ENCODE measurements around the gene FMO2. TPM values are rescaled to one million over a fixed set of nuclear protein-coding genes. Genes with fewer than 3 reads are reported as not detected.

The FMO2 gene
- total and polyA plus RNA-seq, 10 of the 15 experiments (the other 5 are each of a cell fraction or from before 2014, with no cell fraction given), result not detected

DNA sequence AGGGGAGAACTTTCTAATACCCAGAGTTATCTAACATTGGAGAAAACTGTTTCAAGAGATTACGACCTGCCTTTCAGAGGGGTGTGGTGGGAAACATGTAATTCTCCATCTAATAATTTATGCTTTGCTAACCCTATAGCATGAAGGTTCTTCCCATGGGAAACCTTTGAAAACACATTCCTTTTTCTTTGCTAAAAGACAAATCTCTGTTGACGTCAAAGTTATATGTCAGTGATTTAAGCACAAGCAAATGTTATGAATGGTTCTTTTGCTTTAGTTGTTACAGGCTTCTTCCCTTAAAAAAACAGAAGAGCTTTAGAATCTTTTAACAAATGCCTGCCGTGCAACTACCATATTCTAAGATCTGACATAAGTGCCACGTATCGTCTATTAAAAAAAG is 19.2 kb downstream of the FMO2 start (continued):
- TF ChIP-seq BCL11A (IDR thresholded peaks at IDR 0.05; ENCODE audit: low read depth, low read length) (no peak), TARDBP (IDR thresholded peaks at IDR 0.05; ENCODE audit: borderline replicate concordance) (no peak), HDAC2 (IDR thresholded peaks at IDR 0.05) (no peak), SREBF2 (IDR thresholded peaks at IDR 0.05; ENCODE audit: low read length) (no peak)
- TF ChIP-seq, protein P1, sequence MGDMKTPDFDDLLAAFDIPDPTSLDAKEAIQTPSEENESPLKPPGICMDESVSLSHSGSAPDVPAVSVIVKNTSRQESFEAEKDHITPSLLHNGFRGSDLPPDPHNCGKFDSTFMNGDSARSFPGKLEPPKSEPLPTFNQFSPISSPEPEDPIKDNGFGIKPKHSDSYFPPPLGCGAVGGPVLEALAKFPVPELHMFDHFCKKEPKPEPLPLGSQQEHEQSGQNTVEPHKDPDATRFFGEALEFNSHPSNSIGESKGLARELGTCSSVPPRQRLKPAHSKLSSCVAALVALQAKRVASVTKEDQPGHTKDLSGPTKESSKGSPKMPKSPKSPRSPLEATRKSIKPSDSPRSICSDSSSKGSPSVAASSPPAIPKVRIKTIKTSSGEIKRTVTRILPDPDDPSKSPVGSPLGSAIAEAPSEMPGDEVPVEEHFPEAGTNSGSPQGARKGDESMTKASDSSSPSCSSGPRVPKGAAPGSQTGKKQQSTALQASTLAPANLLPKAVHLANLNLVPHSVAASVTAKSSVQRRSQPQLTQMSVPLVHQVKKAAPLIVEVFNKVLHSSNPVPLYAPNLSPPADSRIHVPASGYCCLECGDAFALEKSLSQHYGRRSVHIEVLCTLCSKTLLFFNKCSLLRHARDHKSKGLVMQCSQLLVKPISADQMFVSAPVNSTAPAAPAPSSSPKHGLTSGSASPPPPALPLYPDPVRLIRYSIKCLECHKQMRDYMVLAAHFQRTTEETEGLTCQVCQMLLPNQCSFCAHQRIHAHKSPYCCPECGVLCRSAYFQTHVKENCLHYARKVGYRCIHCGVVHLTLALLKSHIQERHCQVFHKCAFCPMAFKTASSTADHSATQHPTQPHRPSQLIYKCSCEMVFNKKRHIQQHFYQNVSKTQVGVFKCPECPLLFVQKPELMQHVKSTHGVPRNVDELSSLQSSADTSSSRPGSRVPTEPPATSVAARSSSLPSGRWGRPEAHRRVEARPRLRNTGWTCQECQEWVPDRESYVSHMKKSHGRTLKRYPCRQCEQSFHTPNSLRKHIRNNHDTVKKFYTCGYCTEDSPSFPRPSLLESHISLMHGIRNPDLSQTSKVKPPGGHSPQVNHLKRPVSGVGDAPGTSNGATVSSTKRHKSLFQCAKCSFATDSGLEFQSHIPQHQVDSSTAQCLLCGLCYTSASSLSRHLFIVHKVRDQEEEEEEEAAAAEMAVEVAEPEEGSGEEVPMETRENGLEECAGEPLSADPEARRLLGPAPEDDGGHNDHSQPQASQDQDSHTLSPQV (IDR thresholded peaks at IDR 0.05), result no peak

DNA sequence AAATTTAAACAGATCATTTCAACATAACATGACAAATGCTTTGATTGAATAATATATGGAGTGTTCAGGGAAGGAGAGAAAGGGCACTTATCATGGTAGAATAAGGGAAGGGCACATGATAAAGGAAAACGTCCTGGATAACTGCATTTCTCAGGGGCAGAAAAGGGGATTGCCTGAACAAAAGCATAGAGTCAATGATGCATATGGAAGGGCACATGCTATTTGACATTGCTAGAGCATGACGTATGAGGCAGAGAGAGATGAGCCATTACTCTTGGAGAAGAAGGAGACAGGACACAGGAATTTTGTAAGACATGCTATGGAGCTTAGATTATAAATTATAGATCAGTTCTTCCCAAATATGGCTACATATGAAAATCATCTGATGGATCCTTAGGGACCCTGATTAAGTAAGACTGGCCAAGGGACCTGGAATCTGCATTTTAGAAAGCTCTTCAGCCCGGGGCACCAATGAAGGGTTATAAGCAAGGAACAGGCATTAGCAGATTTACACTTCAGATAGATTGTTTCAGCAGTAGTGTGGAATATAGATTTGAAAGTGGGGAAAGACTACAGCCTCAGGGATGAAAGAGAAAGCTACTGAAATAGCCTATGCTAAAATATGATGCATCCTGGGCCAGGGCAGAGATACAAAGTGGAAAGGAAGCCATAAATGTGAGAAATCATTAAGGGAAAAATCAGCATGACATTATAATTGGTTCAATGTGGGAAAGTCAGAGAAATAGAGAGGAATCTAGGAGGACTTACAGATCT is 21.3 kb downstream of the FMO2 start:
- H4K20me1 ChIP-seq (ENCODE audit: control insufficient read depth, insufficient read depth), result no peaks in the 10 kb centered on the region
- H3K27ac ChIP-seq (ENCODE audit: control insufficient read depth, insufficient read depth), result no peak overlapping the region
- in situ Hi-C loops (cut with MboI) (no loop called here), intact Hi-C loops (cut with micrococcal nuclease; ENCODE audit: unreplicated experiment) (no loop called here)
- no peak for ATAC-seq
- CTCF ChIA-PET, result interaction anchor here (0.7 kb wide), 1 partner anchor 20 kb away, joined by 3 read pairs; no protein-coding TSS in a partner anchor
- POLR2A ChIA-PET, result no interaction called here
- RAD21 ChIA-PET (ENCODE audit: unreplicated experiment), result no interaction called here
- 0% methylated on average over 3 of the region's 3 CpGs for WGBS (ENCODE audit: insufficient coverage, insufficient replicate concordance, low lambda C conversion rate, missing lambda C conversion rate)
- H3K27me3 ChIP-seq (replicated peaks in 1 of 2; ENCODE audit: control insufficient read depth in 2 of 2, insufficient read depth in 2 of 2, low read length in 1 of 2), result no peaks in the 10 kb centered on the region; a peak in 1 of 4 replicates
- BruUV-seq (replicated peaks), result no TSS peak
- FAIRE-seq, result no peak
- H3K79me2 ChIP-seq (ENCODE audit: control insufficient read depth, insufficient read depth, low read length), result no peaks in the 10 kb centered on the region
- H2AFZ ChIP-seq (ENCODE audit: control insufficient read depth, low read depth, low read length), result no peak overlapping the region
- no peak overlapping the region for H3K4me2 ChIP-seq (ENCODE audit: control insufficient read depth, insufficient read depth)
- no peak overlapping the region for H3K4me3 ChIP-seq
- H3K9ac ChIP-seq (ENCODE audit: control insufficient read depth, insufficient read depth, low read length), result no peak overlapping the region
- no peaks in the 10 kb centered on the region for H3K36me3 ChIP-seq (ENCODE audit: control insufficient read depth in 2 of 2, insufficient read depth in 2 of 2, low read length in 1 of 2)
- no peaks in the 10 kb centered on the region for H3K9me3 ChIP-seq (replicated peaks; ENCODE audit: control insufficient read depth, insufficient read depth, low read length)
- DNase-seq (ENCODE audit: low read depth, low spot score), result no peak
- H3K4me1 ChIP-seq (ENCODE audit: control insufficient read depth, insufficient read depth, low read length), result no peaks in the 10 kb centered on the region
- SMC1A ChIA-PET (ENCODE audit: uncharacterized antibody, unreplicated experiment), result interaction anchor here (1.2 kb wide), 1 partner anchor 10 kb away, joined by 3 read pairs; no protein-coding TSS in a partner anchor
- TF ChIP-seq JUND (IDR thresholded peaks at IDR 0.05; ENCODE audit: low read depth, low read length), result no peak
- TF ChIP-seq FOXM1 (IDR thresholded peaks at IDR 0.05; ENCODE audit: low read depth, low read length), result no peak
- no peak for TF ChIP-seq CREM (IDR thresholded peaks at IDR 0.05; ENCODE audit: low read depth)
- TF ChIP-seq, protein P2, sequence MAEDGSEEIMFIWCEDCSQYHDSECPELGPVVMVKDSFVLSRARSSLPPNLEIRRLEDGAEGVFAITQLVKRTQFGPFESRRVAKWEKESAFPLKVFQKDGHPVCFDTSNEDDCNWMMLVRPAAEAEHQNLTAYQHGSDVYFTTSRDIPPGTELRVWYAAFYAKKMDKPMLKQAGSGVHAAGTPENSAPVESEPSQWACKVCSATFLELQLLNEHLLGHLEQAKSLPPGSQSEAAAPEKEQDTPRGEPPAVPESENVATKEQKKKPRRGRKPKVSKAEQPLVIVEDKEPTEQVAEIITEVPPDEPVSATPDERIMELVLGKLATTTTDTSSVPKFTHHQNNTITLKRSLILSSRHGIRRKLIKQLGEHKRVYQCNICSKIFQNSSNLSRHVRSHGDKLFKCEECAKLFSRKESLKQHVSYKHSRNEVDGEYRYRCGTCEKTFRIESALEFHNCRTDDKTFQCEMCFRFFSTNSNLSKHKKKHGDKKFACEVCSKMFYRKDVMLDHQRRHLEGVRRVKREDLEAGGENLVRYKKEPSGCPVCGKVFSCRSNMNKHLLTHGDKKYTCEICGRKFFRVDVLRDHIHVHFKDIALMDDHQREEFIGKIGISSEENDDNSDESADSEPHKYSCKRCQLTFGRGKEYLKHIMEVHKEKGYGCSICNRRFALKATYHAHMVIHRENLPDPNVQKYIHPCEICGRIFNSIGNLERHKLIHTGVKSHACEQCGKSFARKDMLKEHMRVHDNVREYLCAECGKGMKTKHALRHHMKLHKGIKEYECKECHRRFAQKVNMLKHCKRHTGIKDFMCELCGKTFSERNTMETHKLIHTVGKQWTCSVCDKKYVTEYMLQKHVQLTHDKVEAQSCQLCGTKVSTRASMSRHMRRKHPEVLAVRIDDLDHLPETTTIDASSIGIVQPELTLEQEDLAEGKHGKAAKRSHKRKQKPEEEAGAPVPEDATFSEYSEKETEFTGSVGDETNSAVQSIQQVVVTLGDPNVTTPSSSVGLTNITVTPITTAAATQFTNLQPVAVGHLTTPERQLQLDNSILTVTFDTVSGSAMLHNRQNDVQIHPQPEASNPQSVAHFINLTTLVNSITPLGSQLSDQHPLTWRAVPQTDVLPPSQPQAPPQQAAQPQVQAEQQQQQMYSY (CRISPR knock-in tag; IDR thresholded peaks at IDR 0.05), result no peak
- TF ChIP-seq TCF12 (IDR thresholded peaks at IDR 0.05; ENCODE audit: low read depth, low read length), result no peak
- no peak for TF ChIP-seq RAD51 (IDR thresholded peaks at IDR 0.05)
- TF ChIP-seq EP300 (IDR thresholded peaks at IDR 0.05; ENCODE audit: borderline replicate concordance in 1 of 2, control insufficient read depth in 1 of 2, low read depth in 2 of 2, low read length in 2 of 2), result no peak
- no peak for TF ChIP-seq MEF2A (IDR thresholded peaks at IDR 0.05; ENCODE audit: insufficient read depth, low read depth, low read length)

Data from GM12878 (cell line).